ENCODE data around the gene SIX4. TPM values are rescaled to one million over a fixed set of nuclear protein-coding genes. Genes with fewer than 3 reads are reported as not detected.
"Not testable (repeated sequence)": the region's sequence is repeated elsewhere in the genome, so short reads cannot be mapped to it uniquely, and the experiment has no call there.

SIX4 gene
- total RNA-seq, 1 donor from 2014 or later: not detected

- ChIA-PET CTCF (interaction anchor here (1.4 kb wide), 1 partner anchor 110 kb away, joined by 3 read pairs; no protein-coding TSS in a partner anchor), POLR2A (no interaction called here)
- peaks cover 21% of the 10 kb centered on the region for H3K27me3 Mint-ChIP-seq
- H3K4me3 Mint-ChIP-seq: peak within 1 kb of the TSS; percentile 100
- H3K4me1 Mint-ChIP-seq: peaks cover 25% of the 10 kb centered on the region
- no peaks in the 10 kb centered on the region for H3K9me3 Mint-ChIP-seq
- peak; percentile 74 for DNase-seq
- H3K36me3 Mint-ChIP-seq (ENCODE audit: low read depth): peaks cover 5% of the 10 kb centered on the region
- intact Hi-C loops (cut with micrococcal nuclease): loop anchor here (1.0 kb wide), 4 partner anchors 10 to 486 kb away; partner anchors contain the start of gene SIX4
- peak; percentile 98 for ATAC-seq (ENCODE audit: low read depth)
- H3K27ac Mint-ChIP-seq: peak within 1 kb of the TSS; percentile 93
- TF ChIP-seq CTCF (IDR thresholded peaks at IDR 0.05): no peak
Measured at GRCh38 chr14:60734465-60735242, 10.5 kb upstream of the SIX4 start, which contains the start of gene MNAT1. Gene MNAT1 (plus strand): TSS chr14:60734761. CDS start chr14:60734863, 102 bp downstream.

- DNase-seq (no peak), ATAC-seq (ENCODE audit: low read depth) (no peak)
- H3K4me3 Mint-ChIP-seq: no peak overlapping the region
- H3K4me1 Mint-ChIP-seq: peaks cover 23% of the 10 kb centered on the region
- intact Hi-C loops (cut with micrococcal nuclease): no loop called here
- no peak overlapping the region for H3K27ac Mint-ChIP-seq
- peaks cover 36% of the 10 kb centered on the region for H3K27me3 Mint-ChIP-seq
- ChIA-PET POLR2A (interaction anchor here (0.6 to 1.1 kb wide), 2 partner anchors 10 to 21 kb away, joined by 3 to 5 read pairs; no protein-coding TSS in a partner anchor), CTCF (interaction anchor here (1.4 to 1.5 kb wide), 2 partner anchors 10 to 108 kb away, joined by 3 to 6 read pairs; no protein-coding TSS in a partner anchor)
- H3K36me3 Mint-ChIP-seq (ENCODE audit: low read depth): peaks cover 5% of the 10 kb centered on the region
- peaks cover 2% of the 10 kb centered on the region for H3K9me3 Mint-ChIP-seq
- TF ChIP-seq CTCF (IDR thresholded peaks at IDR 0.05): no peak
Measured at GRCh38 chr14:60732840-60733483, 8.8 kb upstream of the SIX4 start.

GRCh38 chr14:60731291-60731690, 7.1 kb upstream of the SIX4 start:
- H3K9me3 Mint-ChIP-seq; POLR2A ChIA-PET; CTCF ChIA-PET; H3K27ac Mint-ChIP-seq; ATAC-seq (ENCODE audit: low read depth); DNase-seq; H3K36me3 Mint-ChIP-seq (ENCODE audit: low read depth); intact Hi-C loops (cut with micrococcal nuclease); H3K4me3 Mint-ChIP-seq: not testable (repeated sequence)
- Mint-ChIP-seq H3K4me1 (peaks cover 20% of the 10 kb centered on the region), H3K27me3 (peaks cover 50% of the 10 kb centered on the region)

GRCh38 chr14:60723116-60723906, 840 bp downstream of the SIX4 start:
- intact Hi-C loops (cut with micrococcal nuclease): loop anchor here (1.0 to 5.0 kb wide), 5 partner anchors 67 to 396 kb away; partner anchors contain the start of genes SLC38A6 and TRMT5
- Mint-ChIP-seq H3K4me3 (peak overlapping the region; percentile 87), H3K9me3 (peaks cover 5% of the 10 kb centered on the region), H3K4me1 (peaks cover 22% of the 10 kb centered on the region), H3K27ac (no peak overlapping the region), H3K27me3 (peaks cover 70% of the 10 kb centered on the region), H3K36me3 (ENCODE audit: low read depth) (no peaks in the 10 kb centered on the region)
- POLR2A ChIA-PET: interaction anchor here (0.7 to 1.2 kb wide), 2 partner anchors 9 to 67 kb away, joined by 3 to 6 read pairs; no protein-coding TSS in a partner anchor
- DNase-seq (peak; percentile 31), ATAC-seq (ENCODE audit: low read depth) (peak; percentile 30)
- TF ChIP-seq CTCF (IDR thresholded peaks at IDR 0.05): no peak
- CTCF ChIA-PET: interaction anchor here (1.5 kb wide), 1 partner anchor 9 kb away, joined by 6 read pairs; no protein-coding TSS in a partner anchor

Data from activated B cell treated with CpG ODN at 0.5 μM for 24 hours (primary cell).